HCT116 (cell line): Measurements from ENCODE around the gene TEX29.

Source experiments
- CEBPB ChIP-seq: IDR thresholded peaks from 2 replicates; pipeline ENCODE4 v1.6.1; 2012; ENCODE audit warnings: low read depth
- CTCF ChIP-seq, 3 experiments: fragments of 200-600 bp in 1 of 3; sonication (generic) in 1 of 3; IDR thresholded peaks in 2 of 3; conservative IDR thresholded peaks in 1 of 3; 2 replicates each; pipeline ENCODE4 v1.5.1; 2012 to 2017; ENCODE audit warnings: low read depth in 2 of 3, low read length in 2 of 3, antibody characterized with exemption in 1 of 3, borderline replicate concordance in 1 of 3, control low read depth in 1 of 3, mild to moderate bottlenecking in 1 of 3, mixed read lengths in 1 of 3, mixed run types in 1 of 3, moderate library complexity in 1 of 3; ENCODE audit not compliant: insufficient read depth in 1 of 3
- MAX ChIP-seq: IDR thresholded peaks from 2 replicates; pipeline ENCODE4 v1.6.1; 2012
- POLR2A ChIP-seq: IDR thresholded peaks from 2 replicates; pipeline ENCODE4 v1.7.0; 2011; ENCODE audit warnings: borderline replicate concordance; ENCODE audit not compliant: insufficient read depth, insufficient read length; ENCODE audit errors: extremely low read depth
- ZFX ChIP-seq: fragments of 450-650 bp; IDR thresholded peaks from 2 replicates; pipeline ENCODE4 v1.6.1; 2017
- ZNF274 ChIP-seq: fragments of 200-500 bp; sonication (Bioruptor generic); IDR thresholded peaks from 2 replicates; pipeline ENCODE4 v1.6.1; 2014; ENCODE audit warnings: mild to moderate bottlenecking, low read depth, low read length, inconsistent platforms

GRCh38 chr13:111354789-111355188 is 34.3 kb downstream of the TEX29 start:
- TF ChIP-seq ZNF274 (no peak), CEBPB (no peak), CTCF (IDR thresholded peaks at IDR 0.05 in 2 of 3, conservative IDR thresholded peaks at IDR 0.05 in 1 of 3; ENCODE audit: borderline replicate concordance in 1 of 3, insufficient read depth in 1 of 3, low read depth in 2 of 3, low read length in 2 of 3) (no peak), POLR2A (no peak), MAX (no peak), ZFX (no peak)
